Activated T-helper 1 cell treated with anti-CD3 and anti-CD28 coated beads, Interleukin-12 subunit alpha, Interleukin-12 subunit beta, Interleukin-2, Interleukin-4 antibody, amounts not matched to agents 30 ng/mL and 10 ng/mL and 1 ng/mL, durations not matched to agents 14 hours and 24 hours and 36 hours (primary cell): ENCODE measurements around the gene DDAH1. TPM values are rescaled to one million over a fixed set of nuclear protein-coding genes. Genes with fewer than 3 reads are reported as not detected.
"Not testable (repeated sequence)": the region's sequence is repeated elsewhere in the genome, so short reads cannot be mapped to it uniquely, and the experiment has no call there.

Experiments
- DNase-seq: peaks from one replicate; pipeline ENCODE4 v3.0.0; 2021; ENCODE audit warnings: low spot score
- H3K27ac Mint-ChIP-seq: one replicate; pipeline ENCODE4 v1.8.0; 2021; ENCODE audit warnings: mild to moderate bottlenecking, mixed read lengths
- H3K27me3 Mint-ChIP-seq: one replicate; pipeline ENCODE4 v1.8.0; 2022; ENCODE audit warnings: mild to moderate bottlenecking, moderate library complexity, mixed read lengths; ENCODE audit not compliant: insufficient read depth
- H3K36me3 Mint-ChIP-seq: one replicate; pipeline ENCODE4 v1.8.0; 2021; ENCODE audit warnings: low read depth, mixed read lengths
- H3K4me1 Mint-ChIP-seq: one replicate; pipeline ENCODE4 v1.8.0; 2021; ENCODE audit warnings: low read depth, mixed read lengths
- H3K4me3 Mint-ChIP-seq: one replicate; pipeline ENCODE4 v1.8.0; 2021; ENCODE audit warnings: mild to moderate bottlenecking, moderate library complexity, mixed read lengths
- H3K9me3 Mint-ChIP-seq: one replicate; pipeline ENCODE4 v1.8.0; 2021; ENCODE audit warnings: mixed read lengths
- intact Hi-C: fragments of 100-400 bp; cut with micrococcal nuclease; formaldehyde crosslinking; loops from one replicate; pipeline ENCODE4 v1.15.1; 2024
- total RNA-seq: library from RNA; stranded (reverse); gene quantifications from 2 replicates; pipeline ENCODE4 v1.2.3, GENCODE V29; 2022

The DDAH1 gene
- total RNA-seq, 1 donor from 2014 or later, result not detected

DNA sequence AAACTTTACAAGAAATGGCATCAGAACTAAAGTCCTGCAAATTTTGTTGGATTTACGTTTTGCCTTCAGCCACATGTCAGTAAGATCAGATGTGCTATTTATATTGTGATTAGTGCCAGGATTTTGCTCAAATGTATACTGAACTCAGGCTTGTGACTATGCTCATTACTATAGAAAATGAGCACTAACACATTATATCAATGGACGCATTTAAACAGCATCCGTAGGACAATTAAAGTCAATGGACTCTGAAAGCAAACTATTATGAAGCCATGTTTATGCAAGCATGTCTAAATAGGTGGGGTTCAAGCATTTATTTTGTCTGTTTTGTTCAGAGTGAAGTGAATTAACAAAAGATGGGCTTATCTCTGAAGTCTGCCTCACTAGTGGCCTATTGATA lies 20.6 kb upstream of the DDAH1 start:
- no peak for DNase-seq
- Mint-ChIP-seq H3K4me1 (no peaks in the 10 kb centered on the region), H3K36me3 (no peaks in the 10 kb centered on the region), H3K4me3 (no peak overlapping the region), H3K27ac (no peak overlapping the region), H3K27me3 (peaks cover 9% of the 10 kb centered on the region), H3K9me3 (no peaks in the 10 kb centered on the region)
- intact Hi-C loops, result no loop called here

DNA sequence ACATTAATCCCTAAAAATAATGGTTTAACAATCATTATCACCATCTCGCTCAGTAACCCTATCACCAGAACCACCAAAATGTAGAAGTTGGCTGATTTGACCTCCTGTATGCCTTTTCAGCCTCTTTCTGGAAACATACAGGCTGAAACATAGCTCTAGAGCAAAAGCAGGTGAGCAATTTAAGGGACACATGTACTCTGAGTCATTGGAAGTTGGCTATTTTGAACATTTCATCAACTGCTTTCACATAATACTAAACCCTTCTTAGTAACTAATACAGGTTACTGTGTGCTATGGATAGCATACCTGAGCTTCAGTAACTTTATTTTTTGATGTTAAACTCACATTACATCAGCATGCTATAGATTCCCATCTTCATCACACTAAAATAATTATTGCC lies 19.8 kb upstream of the DDAH1 start:
- intact Hi-C loops, result no loop called here
- no peaks in the 10 kb centered on the region for H3K9me3 Mint-ChIP-seq
- H3K27ac Mint-ChIP-seq, result no peak overlapping the region
- peaks cover 9% of the 10 kb centered on the region for H3K27me3 Mint-ChIP-seq
- no peaks in the 10 kb centered on the region for H3K36me3 Mint-ChIP-seq
- H3K4me1 Mint-ChIP-seq, result no peaks in the 10 kb centered on the region
- H3K4me3 Mint-ChIP-seq, result no peak overlapping the region
- DNase-seq, result no peak

DNA sequence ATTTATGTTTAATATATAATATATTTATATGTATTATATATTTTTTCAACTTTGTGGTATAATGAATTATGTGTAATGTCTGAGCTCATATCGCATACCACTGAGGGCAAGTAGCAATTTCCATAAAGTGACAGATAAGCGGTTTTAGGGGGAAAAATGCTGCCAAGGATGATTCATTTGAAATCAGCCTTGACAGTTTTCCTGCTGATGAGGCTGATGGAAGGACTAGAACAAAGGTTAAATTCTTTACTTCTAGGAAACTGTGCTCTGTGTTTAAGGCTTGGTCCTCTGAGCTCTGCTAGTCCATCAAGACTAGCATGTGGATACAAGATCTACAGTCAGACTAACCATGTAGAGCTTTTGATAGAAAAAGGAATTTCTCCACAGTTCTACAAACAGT lies 19.3 kb upstream of the DDAH1 start:
- intact Hi-C loops, result no loop called here
- no peaks in the 10 kb centered on the region for H3K4me1 Mint-ChIP-seq

DNA sequence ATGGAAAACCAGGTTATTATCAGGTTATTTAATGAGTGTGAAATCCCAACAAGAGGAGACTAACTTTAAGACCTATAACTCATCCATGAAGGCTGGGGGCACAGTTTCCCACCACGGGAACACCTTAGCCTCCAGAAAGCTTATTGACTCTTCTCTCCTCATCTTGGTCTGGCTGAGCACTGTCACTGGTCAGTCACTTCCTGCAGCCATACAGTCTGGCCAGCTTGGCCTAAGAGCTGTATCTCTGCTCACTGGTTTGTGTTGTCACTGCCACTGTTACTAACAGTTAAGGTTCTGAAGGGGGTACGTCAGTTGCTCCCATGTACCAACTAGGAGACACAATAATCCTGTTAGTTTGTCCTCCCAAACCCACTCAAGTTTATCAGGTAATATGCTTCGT lies 16.7 kb upstream of the DDAH1 start:
- Mint-ChIP-seq H3K27ac (no peak overlapping the region), H3K9me3 (no peaks in the 10 kb centered on the region), H3K4me1 (no peaks in the 10 kb centered on the region), H3K4me3 (no peak overlapping the region), H3K36me3 (no peaks in the 10 kb centered on the region), H3K27me3 (peaks cover 7% of the 10 kb centered on the region)
- DNase-seq, result no peak
- intact Hi-C loops, result no loop called here

More for the DNA sequence above, 19.3 kb upstream of the DDAH1 start:
- no peaks in the 10 kb centered on the region for H3K36me3 Mint-ChIP-seq
- DNase-seq, result no peak
- no peak overlapping the region for H3K4me3 Mint-ChIP-seq
- no peaks in the 10 kb centered on the region for H3K9me3 Mint-ChIP-seq
- H3K27me3 Mint-ChIP-seq, result peaks cover 7% of the 10 kb centered on the region
- H3K27ac Mint-ChIP-seq, result no peak overlapping the region

DNA sequence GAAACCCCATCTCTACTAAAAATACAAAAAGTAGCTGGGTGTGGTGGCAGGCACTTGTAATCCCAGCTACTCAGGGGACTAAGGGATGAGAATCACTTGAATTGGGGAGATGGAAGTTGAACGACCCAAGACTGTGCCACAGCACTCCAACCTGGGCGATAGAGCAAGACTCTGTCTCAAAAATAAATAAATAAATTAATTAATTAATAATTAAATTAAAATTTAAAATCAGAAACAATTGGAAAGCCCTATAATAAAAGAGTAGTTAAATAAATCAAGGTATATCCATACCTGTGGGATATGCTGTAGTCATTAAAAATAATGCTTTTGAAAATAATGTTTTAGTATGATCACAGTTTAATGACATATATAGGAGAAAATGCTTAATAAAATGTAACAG lies 15.6 kb upstream of the DDAH1 start:
- no peaks in the 10 kb centered on the region for H3K9me3 Mint-ChIP-seq
- no peaks in the 10 kb centered on the region for H3K36me3 Mint-ChIP-seq
- no peak overlapping the region for H3K27ac Mint-ChIP-seq
- no peaks in the 10 kb centered on the region for H3K4me1 Mint-ChIP-seq
- H3K27me3 Mint-ChIP-seq, result peaks cover 7% of the 10 kb centered on the region
- H3K4me3 Mint-ChIP-seq, result no peak overlapping the region
- no peak for DNase-seq
- intact Hi-C loops, result no loop called here

DNA sequence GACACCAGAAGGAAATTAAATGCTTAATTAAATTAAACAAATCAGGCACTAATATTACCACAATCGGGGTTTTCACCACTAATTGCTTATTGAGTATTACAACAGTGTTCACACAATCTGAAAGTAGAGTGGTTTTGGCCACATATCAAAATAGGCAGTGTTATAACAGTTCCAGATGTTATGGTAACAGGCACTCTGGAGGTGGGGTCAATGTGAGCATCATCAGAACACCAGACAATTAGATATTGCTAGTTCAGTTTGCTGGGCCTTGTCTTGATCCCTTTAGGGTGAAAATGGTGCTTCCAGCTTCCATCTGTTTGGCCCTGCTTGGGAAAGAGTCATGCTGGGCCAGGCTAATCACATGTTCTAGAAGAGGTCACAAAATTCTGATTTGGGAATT lies 14.5 kb upstream of the DDAH1 start:
- no peaks in the 10 kb centered on the region for H3K9me3 Mint-ChIP-seq
- intact Hi-C loops, result no loop called here
- no peak overlapping the region for H3K4me3 Mint-ChIP-seq
- no peaks in the 10 kb centered on the region for H3K36me3 Mint-ChIP-seq
- H3K4me1 Mint-ChIP-seq, result no peaks in the 10 kb centered on the region
- H3K27ac Mint-ChIP-seq, result no peak overlapping the region
- H3K27me3 Mint-ChIP-seq, result peaks cover 4% of the 10 kb centered on the region
- DNase-seq, result no peak

DNA sequence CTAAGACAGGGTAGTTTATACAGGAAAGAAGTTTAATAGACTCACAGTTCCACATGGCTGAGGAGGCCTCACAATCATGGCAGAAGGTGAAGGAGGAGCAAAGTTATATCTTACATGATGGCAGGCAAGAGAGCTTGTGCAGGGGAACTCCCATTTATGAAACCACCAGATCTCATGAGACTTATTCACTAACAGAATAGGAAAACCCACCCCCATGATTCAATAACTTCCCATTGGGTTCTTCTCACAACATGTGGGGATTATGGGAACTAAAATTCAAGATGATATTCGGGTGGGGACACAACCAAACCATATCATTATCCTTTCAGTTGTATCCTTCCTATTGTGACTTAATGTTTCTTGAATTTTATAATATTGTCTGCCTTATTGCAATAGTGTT lies 13.4 kb upstream of the DDAH1 start:
- H3K27ac Mint-ChIP-seq, result no peak overlapping the region
- H3K36me3 Mint-ChIP-seq, result no peaks in the 10 kb centered on the region

DNA sequence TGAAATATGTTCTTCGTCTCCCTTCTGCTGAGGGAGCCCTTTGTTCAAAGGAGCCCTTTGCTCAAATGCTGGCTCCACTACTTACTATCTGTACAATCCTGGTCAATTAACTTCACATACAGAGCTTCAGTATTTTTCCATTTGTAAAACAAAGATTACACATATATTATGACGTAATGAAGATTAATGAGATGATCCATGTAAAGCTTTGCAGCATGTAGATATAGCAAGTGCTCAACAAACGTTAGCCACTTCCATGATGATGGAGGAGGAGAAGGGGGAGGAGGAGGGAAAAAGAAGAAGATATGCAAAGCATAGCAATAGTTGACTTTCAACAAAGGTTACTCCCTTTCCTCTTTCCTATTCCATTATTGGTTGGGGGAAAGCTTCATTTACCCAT lies 10.1 kb upstream of the DDAH1 start:
- H3K4me1 Mint-ChIP-seq, result no peaks in the 10 kb centered on the region
- intact Hi-C loops, result no loop called here

More for the DNA sequence above, 13.4 kb upstream of the DDAH1 start:
- Mint-ChIP-seq H3K4me1 (no peaks in the 10 kb centered on the region), H3K27me3 (no peaks in the 10 kb centered on the region), H3K9me3 (no peaks in the 10 kb centered on the region), H3K4me3 (no peak overlapping the region)
- DNase-seq, result no peak
- intact Hi-C loops, result no loop called here

DNA sequence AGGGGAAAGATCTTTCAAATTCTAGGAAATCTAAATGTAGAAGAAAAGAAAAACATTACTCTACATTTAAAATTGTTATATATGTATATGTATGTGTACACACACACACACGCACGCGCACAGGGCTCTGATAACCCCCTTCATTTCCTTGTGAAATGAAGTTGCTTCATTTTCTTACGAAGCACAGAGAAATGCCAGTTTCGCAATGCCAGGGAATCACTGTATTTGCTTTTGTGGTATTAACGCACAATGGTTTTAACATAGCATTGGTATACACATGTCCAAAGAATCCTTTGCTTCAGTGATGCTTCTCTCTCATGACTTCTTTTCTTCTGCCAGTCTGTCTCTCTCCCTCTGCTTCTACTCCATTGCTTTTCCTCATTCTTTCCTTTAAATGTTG lies 8.4 kb upstream of the DDAH1 start:
- peaks cover 7% of the 10 kb centered on the region for H3K27me3 Mint-ChIP-seq
- intact Hi-C loops, result no loop called here
- no peak overlapping the region for H3K4me3 Mint-ChIP-seq
- no peak overlapping the region for H3K27ac Mint-ChIP-seq
- no peaks in the 10 kb centered on the region for H3K4me1 Mint-ChIP-seq
- no peaks in the 10 kb centered on the region for H3K9me3 Mint-ChIP-seq
- no peaks in the 10 kb centered on the region for H3K36me3 Mint-ChIP-seq
- no peak for DNase-seq

More for the DNA sequence above, 10.1 kb upstream of the DDAH1 start:
- DNase-seq, result no peak
- no peaks in the 10 kb centered on the region for H3K27me3 Mint-ChIP-seq
- no peaks in the 10 kb centered on the region for H3K36me3 Mint-ChIP-seq
- H3K9me3 Mint-ChIP-seq, result no peaks in the 10 kb centered on the region
- no peak overlapping the region for H3K27ac Mint-ChIP-seq
- no peak overlapping the region for H3K4me3 Mint-ChIP-seq

DNA sequence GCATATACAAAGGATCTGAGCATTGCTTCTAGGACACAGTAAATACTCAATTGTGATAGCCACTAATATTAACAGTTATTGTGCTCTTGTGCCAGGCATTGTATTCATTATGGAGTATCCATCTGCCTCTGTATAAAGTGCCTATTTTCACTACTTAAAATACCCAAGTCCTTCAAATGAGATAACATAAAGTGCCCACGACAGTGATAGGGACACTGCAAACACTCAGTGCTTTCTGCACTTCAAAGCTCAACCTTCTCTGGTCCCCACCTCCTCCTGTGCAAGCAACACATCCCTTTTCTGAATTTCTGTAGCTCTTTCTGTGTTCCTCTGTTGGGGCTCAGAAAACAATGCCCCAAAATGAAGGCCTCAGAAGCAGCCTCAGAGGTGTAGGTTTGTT lies 6.6 kb upstream of the DDAH1 start:
- no peaks in the 10 kb centered on the region for H3K36me3 Mint-ChIP-seq
- intact Hi-C loops, result no loop called here
- H3K4me3 Mint-ChIP-seq, result no peak overlapping the region
- H3K27me3 Mint-ChIP-seq, result peaks cover 17% of the 10 kb centered on the region
- DNase-seq, result no peak
- no peaks in the 10 kb centered on the region for H3K4me1 Mint-ChIP-seq
- no peaks in the 10 kb centered on the region for H3K9me3 Mint-ChIP-seq
- no peak overlapping the region for H3K27ac Mint-ChIP-seq

DNA sequence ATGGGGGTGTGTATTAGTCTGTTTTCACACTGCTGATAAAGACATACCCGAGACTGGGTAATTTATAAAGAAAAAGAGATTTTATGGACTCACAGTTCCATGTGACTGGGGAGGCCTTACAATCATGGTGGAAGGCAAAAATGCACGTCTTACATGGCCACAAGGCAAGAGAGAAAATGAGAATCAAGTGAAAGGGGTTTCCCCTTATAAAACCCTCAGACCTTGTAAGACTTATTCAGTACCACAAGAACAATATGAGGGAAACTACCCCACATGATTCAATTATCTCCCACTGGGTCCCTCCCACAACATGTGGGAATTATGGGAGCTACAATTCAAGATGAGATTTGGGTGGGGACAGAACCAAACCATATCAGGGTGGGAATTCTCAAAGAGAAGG lies 5.2 kb upstream of the DDAH1 start:
- DNase-seq, H3K9me3 Mint-ChIP-seq, H3K27ac Mint-ChIP-seq, H3K4me1 Mint-ChIP-seq, H3K4me3 Mint-ChIP-seq, intact Hi-C loops, H3K36me3 Mint-ChIP-seq: not testable (repeated sequence)
- H3K27me3 Mint-ChIP-seq, result peaks cover 27% of the 10 kb centered on the region

DNA sequence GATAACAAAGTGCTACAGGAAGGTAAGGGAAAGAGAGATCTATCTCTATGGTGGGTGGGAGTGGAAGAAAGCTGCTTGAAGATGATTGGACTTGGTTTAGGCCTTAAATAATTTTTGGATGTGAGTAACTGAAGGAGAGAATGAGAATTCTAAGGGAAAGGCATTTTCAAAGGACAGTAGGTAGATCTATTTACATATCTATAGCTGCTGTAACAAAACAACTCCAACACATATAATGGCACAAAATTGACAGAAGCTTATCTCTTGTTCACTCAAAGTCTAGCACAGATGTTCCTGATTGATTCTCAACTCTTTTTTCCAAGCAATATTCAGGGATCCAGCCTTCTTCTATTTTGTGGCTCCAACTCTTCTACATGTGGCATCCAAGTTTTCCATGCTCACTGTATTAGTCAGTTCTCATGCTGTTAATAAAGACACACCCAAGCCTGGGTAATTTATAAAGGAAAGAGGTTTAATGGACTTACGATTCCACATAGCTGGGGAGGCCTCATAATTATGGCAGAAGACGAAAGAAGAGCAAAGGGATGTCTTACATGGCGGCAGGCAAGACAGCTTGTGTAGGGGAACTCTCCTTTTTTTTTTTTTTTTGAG lies 3.1 kb upstream of the DDAH1 start:
- Mint-ChIP-seq H3K4me1 (no peaks in the 10 kb centered on the region), H3K4me3 (no peak overlapping the region), H3K9me3 (no peaks in the 10 kb centered on the region), H3K36me3 (no peaks in the 10 kb centered on the region), H3K27me3 (peaks cover 40% of the 10 kb centered on the region), H3K27ac (no peak overlapping the region)
- no peak for DNase-seq
- intact Hi-C loops, result no loop called here

DNA sequence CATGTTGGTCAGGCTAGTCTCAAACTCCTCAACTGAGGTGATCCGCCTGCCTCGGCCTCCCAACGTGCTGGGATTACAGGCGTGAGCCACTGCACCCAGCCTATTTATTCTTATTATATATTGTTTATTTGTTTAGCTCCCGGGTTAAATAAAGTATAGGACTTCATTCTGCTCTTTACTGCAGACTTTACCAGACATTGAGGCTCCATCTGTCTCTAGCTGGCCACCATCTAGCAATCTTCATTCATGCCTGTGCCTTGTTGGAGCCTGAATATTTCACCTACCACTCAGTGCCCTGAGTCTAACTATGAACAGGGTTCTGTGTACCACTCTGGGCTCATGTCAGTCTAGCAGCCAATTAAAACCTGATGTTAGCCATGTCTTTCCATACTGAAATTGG lies 2.1 kb upstream of the DDAH1 start:
- intact Hi-C loops, result no loop called here
- no peaks in the 10 kb centered on the region for H3K36me3 Mint-ChIP-seq
- H3K27ac Mint-ChIP-seq, result no peak overlapping the region
- H3K4me3 Mint-ChIP-seq, result no peak overlapping the region
- no peaks in the 10 kb centered on the region for H3K4me1 Mint-ChIP-seq
- DNase-seq, result no peak
- H3K9me3 Mint-ChIP-seq, result no peaks in the 10 kb centered on the region
- H3K27me3 Mint-ChIP-seq, result peaks cover 50% of the 10 kb centered on the region

DNA sequence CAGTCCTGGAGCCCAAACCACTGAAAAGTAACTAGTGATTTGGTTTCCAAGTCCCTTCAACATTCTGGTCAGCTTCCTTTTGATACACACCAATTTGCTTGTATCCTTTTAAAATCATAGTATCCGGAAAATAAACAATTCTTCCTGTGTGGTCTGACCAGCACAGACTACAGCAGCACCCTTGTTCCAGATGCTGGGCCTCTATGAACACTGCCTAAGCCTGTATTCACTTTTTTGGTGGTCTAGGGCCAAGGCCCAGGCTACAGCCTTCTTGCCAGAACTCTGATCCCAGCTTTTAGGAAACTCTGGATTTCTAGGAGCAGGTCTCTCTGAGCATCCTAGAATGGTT lies 801 bp upstream of the DDAH1 start:
- Mint-ChIP-seq H3K27me3 (peaks cover 56% of the 10 kb centered on the region), H3K4me1 (no peaks in the 10 kb centered on the region), H3K36me3 (no peaks in the 10 kb centered on the region), H3K4me3 (no peak overlapping the region), H3K9me3 (no peaks in the 10 kb centered on the region), H3K27ac (no peak overlapping the region)
- intact Hi-C loops, result loop anchor here (2.0 kb wide), 1 partner anchor 111 kb away; no protein-coding TSS in a partner anchor
- DNase-seq, result no peak
